RCC 7860 (cell line): ENCODE data around the gene SUGP2.

Experiments
- DNase-seq: peaks from one replicate; pipeline ENCODE4 v3.0.0-alpha.2; 2015; ENCODE audit warnings: low spot score
- FAIRE-seq: peaks from 2 replicates; lab custom pipeline; 2012; peaks lifted over from hg19 to GRCh38; lab: Jason Lieb, UNC

SUGP2 gene

DNA sequence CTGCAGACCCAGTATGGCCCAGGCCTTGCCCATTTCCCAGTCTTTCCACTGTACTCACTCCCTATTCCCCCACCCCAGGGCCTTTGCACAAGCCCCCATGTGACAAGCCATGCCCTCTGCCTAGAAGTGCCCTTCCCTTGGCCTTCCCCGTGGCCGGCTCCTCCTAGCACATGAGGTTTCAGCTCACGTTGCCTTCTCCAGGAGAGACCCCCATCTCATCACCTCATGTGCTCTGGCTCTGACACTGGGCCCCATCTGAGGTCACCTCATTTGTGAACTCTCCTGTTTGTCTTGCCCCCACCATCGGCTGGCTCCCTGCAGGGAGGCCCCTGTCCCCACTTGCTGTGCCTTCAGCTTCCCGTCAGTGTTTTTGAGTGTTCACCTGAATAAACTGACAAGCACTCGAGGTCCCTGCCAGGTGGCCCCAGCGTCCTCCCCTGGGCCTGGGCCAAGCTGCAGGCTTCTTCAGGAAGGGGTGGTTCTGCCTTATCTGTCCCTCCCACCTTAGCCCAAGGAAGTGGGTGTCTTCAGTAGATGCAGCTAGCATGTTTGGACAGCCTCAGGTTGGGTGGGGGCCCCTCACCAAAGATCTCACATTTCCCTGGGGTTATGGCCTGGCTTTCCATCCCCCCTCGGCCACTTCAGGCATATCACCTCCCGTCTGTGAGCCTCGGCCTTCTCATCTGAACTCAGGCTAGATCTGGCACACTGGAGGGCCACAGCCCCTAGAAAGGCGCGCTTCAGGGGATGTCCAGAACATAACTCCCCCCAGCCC, 26.7 kb upstream of the SUGP2 start:
- DNase-seq (no peak), FAIRE-seq (no peak)

DNA sequence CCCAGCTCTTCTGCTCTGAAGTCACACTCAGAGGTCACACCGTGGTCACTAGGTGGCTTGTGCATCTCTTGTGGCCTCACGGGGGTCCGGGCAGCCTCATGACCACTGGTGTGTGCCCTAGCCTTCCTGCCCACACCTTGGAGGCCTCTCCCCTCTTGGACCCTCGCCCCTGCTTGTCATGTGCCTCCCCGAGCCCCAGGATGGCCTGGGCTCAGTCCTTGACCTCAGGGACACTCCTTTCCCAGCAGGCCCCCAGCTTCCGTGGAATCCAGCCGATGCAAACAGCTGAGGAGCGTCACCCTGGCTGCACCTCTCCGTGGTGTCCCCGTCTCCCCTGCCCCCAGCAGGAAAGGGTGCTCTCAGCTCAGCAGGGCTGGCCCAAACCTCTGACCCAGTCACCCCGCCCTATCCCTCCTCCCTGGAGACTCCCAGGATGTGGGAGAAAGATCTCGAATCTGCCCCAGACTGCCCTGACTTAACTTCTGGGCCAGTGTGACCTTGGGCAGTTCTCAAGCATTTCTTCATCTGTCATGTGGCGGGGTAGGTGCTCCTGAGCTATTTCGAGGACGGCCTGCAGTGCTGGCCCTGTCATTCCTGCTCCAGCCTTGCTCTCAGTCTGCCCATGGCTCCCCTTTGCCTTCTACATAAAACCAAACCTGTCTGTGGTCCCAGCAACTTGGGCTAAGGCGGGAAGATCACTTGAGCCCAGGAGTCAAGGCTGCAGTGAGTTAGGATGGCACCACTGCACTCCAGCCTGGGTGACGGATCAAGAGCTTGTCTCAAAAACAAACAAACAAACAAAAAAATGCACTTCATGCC, 25.9 kb upstream of the SUGP2 start:
- no peak for FAIRE-seq
- DNase-seq, result no peak

GRCh38 chr19:19057720-19058119, 24.4 kb upstream of the SUGP2 start:
- DNase-seq (no peak), FAIRE-seq (no peak)

GRCh38 chr19:19057317-19057716, 24.0 kb upstream of the SUGP2 start:
- no peak for FAIRE-seq
- DNase-seq, result no peak

DNA sequence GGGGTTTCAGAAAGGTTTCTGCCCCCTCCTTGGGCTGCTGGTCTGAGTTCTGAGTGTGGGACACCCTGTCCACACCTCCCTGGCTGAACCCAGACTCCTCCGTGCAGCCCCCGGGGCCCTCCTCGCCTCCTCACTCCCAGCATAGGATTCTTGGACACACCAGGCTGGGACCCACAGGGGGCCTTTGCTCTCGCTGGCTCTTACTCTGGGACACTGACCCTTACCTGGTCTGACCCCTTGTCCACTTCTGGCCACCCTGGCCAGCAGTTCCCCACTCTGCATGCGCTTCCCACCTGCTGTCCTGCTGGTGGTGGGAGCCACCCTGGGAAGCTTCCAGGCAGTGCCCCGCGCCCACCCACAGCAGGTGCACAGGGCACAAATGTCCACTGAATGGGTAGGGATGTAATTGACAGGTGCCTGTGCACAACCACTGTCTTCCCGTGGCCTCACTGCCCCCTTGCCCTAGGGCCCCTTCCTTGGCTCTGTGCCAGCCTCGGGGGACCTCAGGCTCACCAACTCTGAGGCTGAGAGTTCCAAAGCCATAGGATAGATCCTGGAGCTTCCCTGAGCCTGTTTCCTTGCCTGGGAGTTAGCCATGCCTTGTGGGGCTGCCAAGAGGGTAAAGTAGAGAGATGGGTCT, 23.4 kb upstream of the SUGP2 start:
- no peak for DNase-seq
- no peak for FAIRE-seq

GRCh38 chr19:19055701-19056100, 22.4 kb upstream of the SUGP2 start:
- no peak for DNase-seq
- no peak for FAIRE-seq

DNA sequence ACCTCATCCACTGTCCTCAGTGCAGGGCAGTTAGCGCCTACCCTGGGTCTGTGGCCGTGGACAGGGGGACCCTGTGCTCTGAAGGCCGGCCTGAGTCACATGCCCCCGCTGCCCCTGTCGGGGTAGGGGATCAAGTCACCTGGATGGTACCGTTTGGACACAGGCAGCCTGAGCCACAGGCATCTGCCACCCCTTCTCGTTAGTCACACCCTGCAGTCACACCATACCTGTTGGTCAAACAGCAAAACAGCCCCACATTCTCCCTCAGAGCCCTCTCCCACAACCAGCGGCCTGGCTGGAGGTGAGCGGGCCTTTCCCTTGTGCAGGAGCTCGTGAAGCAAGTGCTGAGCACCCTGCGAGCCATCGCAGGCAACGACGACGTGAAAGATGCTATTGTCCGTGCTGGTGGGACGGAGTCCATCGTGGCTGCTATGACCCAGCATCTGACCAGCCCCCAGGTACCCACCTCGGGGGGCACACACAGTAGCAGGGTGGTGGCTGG, 21.7 kb upstream of the SUGP2 start:
- no peak for FAIRE-seq
- DNase-seq, result no peak

GRCh38 chr19:19054315-19054938, 21.1 kb upstream of the SUGP2 start:
- FAIRE-seq (no peak), DNase-seq (no peak)

GRCh38 chr19:19053508-19054314, 20.4 kb upstream of the SUGP2 start:
- DNase-seq (no peak), FAIRE-seq (no peak)

- DNase-seq, result no peak
- no peak for FAIRE-seq
Measured at GRCh38 chr19:19052921-19053320, 19.6 kb upstream of the SUGP2 start.

DNA sequence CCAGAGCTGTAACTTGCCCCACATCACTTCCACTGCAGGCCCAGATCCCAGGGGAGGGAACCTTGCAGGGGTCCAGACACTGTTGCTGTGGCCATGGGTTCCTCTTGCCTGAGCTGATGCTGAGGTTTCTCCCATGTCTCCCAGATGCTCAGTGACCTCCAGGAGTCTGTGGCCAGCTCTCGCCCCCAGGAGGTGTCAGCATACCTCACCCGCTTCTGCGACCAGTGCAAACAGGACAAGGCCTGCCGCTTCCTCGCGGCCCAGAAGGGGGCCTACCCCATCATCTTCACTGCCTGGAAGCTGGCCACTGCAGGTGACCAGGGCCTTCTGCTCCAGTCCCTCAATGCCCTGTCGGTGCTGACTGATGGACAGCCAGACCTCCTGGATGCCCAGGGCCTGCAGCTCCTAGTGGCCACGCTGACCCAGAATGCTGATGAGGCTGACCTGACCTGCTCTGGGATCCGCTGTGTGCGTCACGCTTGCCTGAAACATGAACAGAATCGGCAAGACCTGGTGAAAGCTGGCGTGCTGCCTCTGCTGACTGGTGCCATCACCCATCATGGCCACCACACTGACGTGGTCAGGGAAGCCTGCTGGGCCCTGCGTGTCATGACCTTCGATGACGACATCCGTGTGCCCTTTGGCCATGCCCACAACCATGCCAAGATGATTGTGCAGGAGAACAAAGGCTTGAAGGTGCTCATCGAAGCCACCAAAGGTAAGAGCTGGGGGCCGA, 18.3 kb upstream of the SUGP2 start:
- FAIRE-seq (no peak), DNase-seq (no peak)

GRCh38 chr19:19050731-19051130, 17.4 kb upstream of the SUGP2 start:
- DNase-seq, result no peak
- no peak for FAIRE-seq

- no peak for FAIRE-seq
Measured at GRCh38 chr19:19050104-19050503, 16.8 kb upstream of the SUGP2 start.

GRCh38 chr19:19049406-19049805, 16.1 kb upstream of the SUGP2 start:
- DNase-seq (no peak), FAIRE-seq (no peak)

More at GRCh38 chr19:19050104-19050503, 16.8 kb upstream of the SUGP2 start:
- DNase-seq, result no peak

- DNase-seq, result no peak
- no peak for FAIRE-seq
Measured at GRCh38 chr19:19043881-19044280, 10.6 kb upstream of the SUGP2 start.

GRCh38 chr19:19043481-19043880, 10.2 kb upstream of the SUGP2 start:
- FAIRE-seq (no peak), DNase-seq (no peak)

DNA sequence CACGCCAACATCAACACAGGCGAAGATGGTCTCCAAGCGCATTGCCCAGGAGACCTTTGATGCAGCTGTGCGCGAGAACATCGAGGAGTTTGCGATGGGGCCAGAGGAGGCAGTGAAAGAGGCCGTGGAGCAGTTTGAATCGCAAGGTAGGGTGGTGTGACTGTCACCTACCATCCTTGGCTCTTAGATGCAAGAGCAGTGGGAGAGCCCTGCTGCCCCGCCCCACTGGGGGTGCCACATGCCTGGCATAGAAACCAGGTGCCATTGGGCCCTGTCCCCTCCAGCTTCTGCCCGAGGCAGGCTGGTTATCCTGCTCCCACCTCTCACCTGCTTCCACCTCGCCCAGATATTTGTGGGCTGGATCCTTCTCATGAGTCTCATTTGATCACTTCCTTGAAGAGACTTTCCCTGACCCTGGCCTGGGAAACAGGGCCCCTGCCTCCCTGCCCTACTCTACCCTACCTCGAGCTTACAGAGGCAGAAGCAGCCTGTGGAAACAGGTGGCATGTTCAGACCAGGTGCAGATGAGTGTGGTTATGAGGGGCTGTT, 9.5 kb upstream of the SUGP2 start:
- FAIRE-seq (no peak), DNase-seq (no peak)

GRCh38 chr19:19040417-19040816, 7.1 kb upstream of the SUGP2 start:
- DNase-seq (no peak), FAIRE-seq (no peak)

- FAIRE-seq (no peak), DNase-seq (no peak)
Measured at GRCh38 chr19:19039901-19040300, 6.6 kb upstream of the SUGP2 start.
